CD8-positive, alpha-beta memory T cell (primary cell): ENCODE measurements around the gene MAGI1. TPM values are rescaled to one million over a fixed set of nuclear protein-coding genes. Genes with fewer than 3 reads are reported as not detected.
"Not testable (repeated sequence)": the region's sequence is repeated elsewhere in the genome, so short reads cannot be mapped to it uniquely, and the experiment has no call there.

Source experiments
- CTCF ChIA-PET: fragments of 350-600 bp; sonication (Branson Sonifier 250); formaldehyde crosslinking; loops from one replicate; lab custom pipeline; 2021; ENCODE audit warnings: antibody characterized with exemption; lab: Charles Lee
- POLR2A ChIA-PET: fragments of 350-600 bp; sonication (Branson Sonifier 250); formaldehyde crosslinking; loops from one replicate; lab custom pipeline; 2021; ENCODE audit warnings: antibody characterized with exemption; lab: Charles Lee
- DNase-seq, 5 donors: peaks; one replicate each; pipeline versions ENCODE4 v3.0.0 to v3.0.0-alpha.2; 2020 to 2022; ENCODE audit warnings: mixed read lengths in 1 of 5
- H3K27ac ChIP-seq: one replicate; pipeline ENCODE4 v1.7.0; 2013; ENCODE audit warnings: low read depth, mild to moderate bottlenecking, low read length, moderate library complexity
- H3K27me3 ChIP-seq: 2 replicates; pipeline ENCODE4 v1.7.0; 2013; ENCODE audit warnings: low read length, mild to moderate bottlenecking; ENCODE audit not compliant: insufficient read depth, poor library complexity, severe bottlenecking
- H3K36me3 ChIP-seq: 2 replicates; pipeline ENCODE4 v1.7.0; 2013; ENCODE audit warnings: mild to moderate bottlenecking, low read length, moderate library complexity; ENCODE audit not compliant: insufficient read depth
- H3K4me1 ChIP-seq: 2 replicates; pipeline ENCODE4 v1.7.0; 2013; ENCODE audit warnings: mild to moderate bottlenecking, low read length, moderate library complexity; ENCODE audit not compliant: insufficient read depth
- H3K4me3 ChIP-seq: 2 replicates; pipeline ENCODE4 v1.7.0; 2013; ENCODE audit warnings: mild to moderate bottlenecking, low read length
- H3K9me3 ChIP-seq: 2 replicates; pipeline ENCODE4 v1.7.0; 2013; ENCODE audit warnings: mild to moderate bottlenecking, low read length
- H3K27ac Mint-ChIP-seq, 8 donors: one replicate each; pipeline ENCODE4 v1.8.0; 2020 to 2021; ENCODE audit warnings: mixed read lengths in 8 of 8, mild to moderate bottlenecking in 6 of 8, inconsistent platforms in 3 of 8, moderate library complexity in 3 of 8
- H3K27me3 Mint-ChIP-seq, 2 donors: one replicate each; pipeline ENCODE4 v1.8.0; 2020 to 2021; ENCODE audit warnings: mixed read lengths in 2 of 2, mild to moderate bottlenecking in 1 of 2, moderate library complexity in 1 of 2
- H3K36me3 Mint-ChIP-seq, 3 donors: one replicate each; pipeline ENCODE4 v1.8.0; 2020 to 2021; ENCODE audit warnings: mixed read lengths in 3 of 3, inconsistent platforms in 1 of 3, mild to moderate bottlenecking in 1 of 3
- H3K4me1 Mint-ChIP-seq, 3 donors: one replicate each; pipeline ENCODE4 v1.8.0; 2020 to 2021; ENCODE audit warnings: mixed read lengths in 3 of 3, inconsistent platforms in 1 of 3, mild to moderate bottlenecking in 1 of 3
- H3K4me3 Mint-ChIP-seq, 7 donors: one replicate each; pipeline ENCODE4 v1.8.0; 2020 to 2021; ENCODE audit warnings: mixed read lengths in 7 of 7, mild to moderate bottlenecking in 6 of 7, moderate library complexity in 4 of 7, inconsistent platforms in 2 of 7
- H3K9me3 Mint-ChIP-seq, 5 donors: one replicate each; pipeline ENCODE4 v1.8.0; 2020 to 2022; ENCODE audit warnings: mixed read lengths in 5 of 5, mild to moderate bottlenecking in 3 of 5, moderate library complexity in 2 of 5, inconsistent platforms in 1 of 5
- polyA plus RNA-seq: library from polyadenylated mRNA; unstranded; fragments of 300-500 nt; fragmentation: Illumina TruSeq; gene quantifications from one replicate; pipeline ENCODE4 v1.2.3, GENCODE V29; 2021
- total RNA-seq, 2 experiments: library from RNA; stranded (reverse); gene quantifications; one replicate each; pipeline ENCODE4 v1.2.3, GENCODE V29; 2021

Gene MAGI1
- total and polyA plus RNA-seq, 3 experiments from 2014 or later = 0.15 to 0.42 TPM; not detected in 1

DNA sequence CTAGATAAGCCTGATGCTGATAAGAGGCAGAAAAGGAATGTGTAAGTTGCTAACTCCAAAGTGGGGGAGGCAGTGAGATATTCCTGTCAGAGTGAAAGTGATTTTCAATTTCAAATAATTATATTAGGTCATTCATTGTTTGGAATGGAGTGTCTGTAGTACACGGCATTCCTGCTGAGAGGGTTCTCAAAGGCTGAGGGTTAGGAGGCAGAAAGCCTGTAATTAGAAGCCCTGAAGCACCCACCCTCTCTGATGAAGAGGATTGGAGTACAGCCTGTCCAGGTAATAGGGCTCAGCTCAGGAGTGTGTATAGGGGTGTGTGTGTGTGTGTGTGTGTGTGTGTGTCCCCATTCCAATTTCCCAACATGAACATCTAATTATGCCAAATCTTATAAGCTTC is 486.8 kb downstream of the MAGI1 start:
- H3K27ac Mint-ChIP-seq = no peak overlapping the region
- H3K4me3 Mint-ChIP-seq = no peak overlapping the region
- no peak overlapping the region for H3K4me3 ChIP-seq
- no peaks in the 10 kb centered on the region for H3K9me3 ChIP-seq
- no peaks in the 10 kb centered on the region for H3K4me1 ChIP-seq
- no peak overlapping the region for H3K27ac ChIP-seq
- ChIA-PET CTCF (interaction anchor here (0.9 kb wide), 1 partner anchor 9 kb away, joined by 4 read pairs; no protein-coding TSS in a partner anchor), POLR2A (no interaction called here)
- no peaks in the 10 kb centered on the region for H3K4me1 Mint-ChIP-seq
- no peaks in the 10 kb centered on the region for H3K36me3 Mint-ChIP-seq
- no peaks in the 10 kb centered on the region for H3K36me3 ChIP-seq
- peaks cover 2 to 15% of the 10 kb centered on the region in 2 donors for H3K27me3 Mint-ChIP-seq
- DNase-seq = no peak
- no peaks in the 10 kb centered on the region for H3K27me3 ChIP-seq
- peaks cover 0 to 23% (median 12%) of the 10 kb centered on the region in 5 donors for H3K9me3 Mint-ChIP-seq

DNA sequence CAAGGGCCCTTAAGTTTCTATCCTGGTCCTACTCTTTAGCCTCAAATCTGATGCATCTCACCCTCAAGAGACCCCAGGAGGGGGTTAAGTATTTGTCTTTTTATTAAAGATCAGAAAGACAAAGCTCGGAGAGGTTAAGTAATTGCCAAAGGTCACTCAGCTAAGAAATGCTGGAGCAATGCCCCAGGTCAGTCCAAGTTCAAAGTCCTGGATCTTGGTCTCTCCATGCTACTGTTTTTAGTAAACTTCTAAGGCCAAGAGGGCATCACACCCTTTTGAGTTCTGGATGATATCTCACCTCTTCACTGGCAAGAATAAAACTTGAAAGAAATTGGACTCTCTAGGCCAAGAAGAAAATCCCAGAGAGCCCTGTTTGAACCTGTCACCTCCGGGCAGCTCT is 488.6 kb downstream of the MAGI1 start:
- Mint-ChIP-seq H3K27me3 (peaks cover 2 to 15% of the 10 kb centered on the region in 2 donors), H3K4me1 (no peaks in the 10 kb centered on the region), H3K27ac (no peak overlapping the region), H3K9me3 (peaks cover 0 to 21% (median 10%) of the 10 kb centered on the region in 5 donors), H3K36me3 (no peaks in the 10 kb centered on the region), H3K4me3 (no peak overlapping the region)
- H3K27me3 ChIP-seq = no peaks in the 10 kb centered on the region
- H3K36me3 ChIP-seq = no peaks in the 10 kb centered on the region
- no peak for DNase-seq
- ChIA-PET CTCF (no interaction called here), POLR2A (no interaction called here)
- no peaks in the 10 kb centered on the region for H3K9me3 ChIP-seq
- no peaks in the 10 kb centered on the region for H3K4me1 ChIP-seq
- H3K27ac ChIP-seq = no peak overlapping the region
- H3K4me3 ChIP-seq = no peak overlapping the region

- ChIA-PET CTCF (no interaction called here), POLR2A (no interaction called here)
- no peaks in the 10 kb centered on the region for H3K27me3 ChIP-seq
- Mint-ChIP-seq H3K36me3 (no peaks in the 10 kb centered on the region), H3K27ac (no peak overlapping the region), H3K4me3 (no peak overlapping the region), H3K27me3 (peaks cover 2 to 15% of the 10 kb centered on the region in 2 donors), H3K4me1 (no peaks in the 10 kb centered on the region), H3K9me3 (peaks cover 0 to 21% (median 12%) of the 10 kb centered on the region in 5 donors)
- no peak for DNase-seq
- H3K4me3 ChIP-seq = no peak overlapping the region
- H3K9me3 ChIP-seq = no peaks in the 10 kb centered on the region
- no peak overlapping the region for H3K27ac ChIP-seq
- no peaks in the 10 kb centered on the region for H3K36me3 ChIP-seq
- H3K4me1 ChIP-seq = no peaks in the 10 kb centered on the region
These were observed 489.1 kb downstream of the MAGI1 start for GRCh38 chr3:65549626-65549959.

- no peaks in the 10 kb centered on the region for H3K4me1 ChIP-seq
- DNase-seq = no peak
- ChIA-PET POLR2A (no interaction called here), CTCF (no interaction called here)
- H3K4me3 ChIP-seq = no peak overlapping the region
- no peaks in the 10 kb centered on the region for H3K36me3 ChIP-seq
- H3K9me3 Mint-ChIP-seq = peaks cover 0 to 19% (median 12%) of the 10 kb centered on the region in 5 donors
- no peak overlapping the region for H3K4me3 Mint-ChIP-seq
- H3K9me3 ChIP-seq = no peaks in the 10 kb centered on the region
- no peaks in the 10 kb centered on the region for H3K4me1 Mint-ChIP-seq
- H3K36me3 Mint-ChIP-seq = no peaks in the 10 kb centered on the region
- peaks cover 2 to 15% of the 10 kb centered on the region in 2 donors for H3K27me3 Mint-ChIP-seq
- no peak overlapping the region for H3K27ac ChIP-seq
- H3K27me3 ChIP-seq = no peaks in the 10 kb centered on the region
- no peak overlapping the region for H3K27ac Mint-ChIP-seq
These were observed 489.7 kb downstream of the MAGI1 start for GRCh38 chr3:65548848-65549625.

DNA sequence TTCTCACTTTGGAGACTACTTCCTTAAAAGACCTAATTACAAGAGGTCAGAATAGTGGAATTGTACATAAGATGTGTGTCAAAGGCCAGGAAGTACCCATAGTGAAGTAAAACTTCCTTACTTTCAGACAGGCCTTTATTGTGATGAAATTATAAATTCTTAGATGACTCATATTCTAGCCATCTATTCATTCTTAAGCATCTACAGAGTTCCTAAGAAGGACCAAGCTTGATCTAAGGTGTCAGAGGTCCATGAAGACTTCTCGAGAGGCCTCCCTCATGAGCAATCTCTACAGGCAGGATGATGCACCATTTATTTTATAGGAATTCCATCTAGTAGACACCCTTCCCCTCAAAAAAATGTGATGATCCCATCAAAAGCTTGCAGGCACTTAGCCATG is 493.3 kb downstream of the MAGI1 start:
- H3K36me3 ChIP-seq = no peaks in the 10 kb centered on the region
- Mint-ChIP-seq H3K36me3 (no peaks in the 10 kb centered on the region), H3K4me1 (no peaks in the 10 kb centered on the region)

GRCh38 chr3:65543391-65543790 is 495.3 kb downstream of the MAGI1 start:
- CTCF ChIA-PET = not testable (repeated sequence)

More for the DNA sequence above, 493.3 kb downstream of the MAGI1 start:
- ChIA-PET CTCF (no interaction called here), POLR2A (no interaction called here)
- Histone ChIP-seq H3K27me3 (no peaks in the 10 kb centered on the region), H3K27ac (no peak overlapping the region), H3K4me3 (no peak overlapping the region), H3K9me3 (no peaks in the 10 kb centered on the region), H3K4me1 (no peaks in the 10 kb centered on the region)
- DNase-seq = no peak
- peaks cover 4 to 21% (median 10%) of the 10 kb centered on the region in 5 donors for H3K9me3 Mint-ChIP-seq
- peaks cover 2 to 15% of the 10 kb centered on the region in 2 donors for H3K27me3 Mint-ChIP-seq
- no peak overlapping the region for H3K27ac Mint-ChIP-seq
- H3K4me3 Mint-ChIP-seq = no peak overlapping the region

GRCh38 chr3:65540666-65541065 is 498.1 kb downstream of the MAGI1 start:
- Histone ChIP-seq H3K4me1 (no peaks in the 10 kb centered on the region), H3K27me3 (no peaks in the 10 kb centered on the region), H3K36me3 (no peaks in the 10 kb centered on the region), H3K27ac (no peak overlapping the region), H3K4me3 (no peak overlapping the region), H3K9me3 (no peaks in the 10 kb centered on the region)
- no peak for DNase-seq
- ChIA-PET POLR2A (no interaction called here), CTCF (no interaction called here)
- no peak overlapping the region for H3K4me3 Mint-ChIP-seq
- no peaks in the 10 kb centered on the region for H3K36me3 Mint-ChIP-seq
- no peaks in the 10 kb centered on the region for H3K4me1 Mint-ChIP-seq
- no peaks in the 10 kb centered on the region for H3K27me3 Mint-ChIP-seq
- H3K9me3 Mint-ChIP-seq = peaks cover 0 to 8% (median 4%) of the 10 kb centered on the region in 5 donors
- H3K27ac Mint-ChIP-seq = no peak overlapping the region

More at GRCh38 chr3:65543391-65543790, 495.3 kb downstream of the MAGI1 start:
- peak overlapping the region in 1 of 8 donors; percentile 26 for H3K27ac Mint-ChIP-seq
- H3K27ac ChIP-seq, H3K4me1 ChIP-seq, POLR2A ChIA-PET, H3K36me3 ChIP-seq, H3K4me3 ChIP-seq, H3K27me3 Mint-ChIP-seq, H3K9me3 ChIP-seq, H3K36me3 Mint-ChIP-seq, DNase-seq, H3K27me3 ChIP-seq, H3K4me3 Mint-ChIP-seq, H3K4me1 Mint-ChIP-seq: not testable (repeated sequence)
- H3K9me3 Mint-ChIP-seq = peaks cover 4 to 13% (median 5%) of the 10 kb centered on the region in 5 donors

DNA sequence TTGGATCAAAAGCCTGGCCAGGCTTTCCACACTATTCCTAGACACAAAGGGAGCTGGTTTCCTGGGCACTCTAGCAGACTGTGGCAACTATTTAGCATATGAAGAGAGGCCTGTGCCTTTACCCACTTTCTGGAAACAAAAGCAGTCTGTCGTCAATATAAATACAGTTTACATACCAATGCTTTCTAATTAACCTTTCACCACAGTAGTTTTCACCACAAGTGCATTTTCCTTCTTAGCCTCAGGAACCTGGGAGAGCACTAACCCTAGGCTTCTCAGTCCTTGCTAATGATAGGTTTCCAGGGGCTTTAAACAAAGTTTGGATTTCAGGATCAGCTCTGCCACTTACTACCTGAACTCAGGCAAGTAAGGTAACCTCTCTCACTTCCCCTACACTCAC is 499.1 kb downstream of the MAGI1 start:
- no peaks in the 10 kb centered on the region for H3K27me3 ChIP-seq
- no peak overlapping the region for H3K27ac Mint-ChIP-seq
- POLR2A ChIA-PET = no interaction called here
- no peaks in the 10 kb centered on the region for H3K27me3 Mint-ChIP-seq
- no peak overlapping the region for H3K27ac ChIP-seq
- H3K9me3 ChIP-seq = no peaks in the 10 kb centered on the region
- no peaks in the 10 kb centered on the region for H3K36me3 ChIP-seq
- no peak overlapping the region for H3K4me3 ChIP-seq
- DNase-seq = no peak
- no peaks in the 10 kb centered on the region for H3K36me3 Mint-ChIP-seq
- CTCF ChIA-PET = no interaction called here
- H3K4me1 ChIP-seq = no peaks in the 10 kb centered on the region
- H3K4me1 Mint-ChIP-seq = no peaks in the 10 kb centered on the region
- peaks cover 0 to 8% (median 3%) of the 10 kb centered on the region in 5 donors for H3K9me3 Mint-ChIP-seq
- H3K4me3 Mint-ChIP-seq = no peak overlapping the region
